SK-MEL-5 (cell line): ENCODE measurements around the gene ANKRD63. TPM values are rescaled to one million over a fixed set of nuclear protein-coding genes. Genes with fewer than 3 reads are reported as not detected.

Experiments used
- DNase-seq: peaks from one replicate; pipeline ENCODE4 v3.0.0-alpha.2; 2016; ENCODE audit warnings: low read depth, low spot score
- in situ Hi-C: cut with HindIII; loops from 2 replicates; pipeline ENCODE4 v1.10.0; 2016; ENCODE audit warnings: low sequenced_read_pairs, high pct_unique_total_duplicates, low pct_unique_long_range_greater_than_20kb
- total RNA-seq: library from RNA; depleted of rRNA; stranded (reverse); fragments of >200 nt; shearing (Covaris generic); gene quantifications from 2 replicates; pipeline ENCODE4 v1.2.3, GENCODE V29; 2014; rRNA removed

The ANKRD63 gene
- total RNA-seq, 1 experiment from 2014 or later: 0.16 TPM

DNA sequence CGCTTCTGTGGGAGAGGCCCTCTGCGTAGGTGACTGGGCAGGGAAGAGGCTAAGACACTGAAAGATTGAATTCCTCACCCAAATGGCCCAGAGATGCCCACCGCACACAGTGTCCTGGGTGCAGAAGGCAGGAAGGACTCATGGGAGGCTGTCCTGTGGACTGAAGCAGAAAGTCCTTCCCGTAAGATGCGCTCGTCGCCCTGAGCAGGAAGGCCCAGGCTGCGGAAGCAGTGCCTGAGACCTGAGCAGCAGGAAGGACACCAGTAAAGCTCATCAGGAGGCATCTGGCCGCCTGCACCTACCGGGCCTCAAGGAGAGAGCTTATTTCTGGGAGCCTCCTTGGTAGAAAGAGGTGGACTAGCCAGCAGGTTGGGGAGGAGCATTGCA is 40.7 kb downstream of the ANKRD63 start:
- in situ Hi-C loops: no loop called here

DNA sequence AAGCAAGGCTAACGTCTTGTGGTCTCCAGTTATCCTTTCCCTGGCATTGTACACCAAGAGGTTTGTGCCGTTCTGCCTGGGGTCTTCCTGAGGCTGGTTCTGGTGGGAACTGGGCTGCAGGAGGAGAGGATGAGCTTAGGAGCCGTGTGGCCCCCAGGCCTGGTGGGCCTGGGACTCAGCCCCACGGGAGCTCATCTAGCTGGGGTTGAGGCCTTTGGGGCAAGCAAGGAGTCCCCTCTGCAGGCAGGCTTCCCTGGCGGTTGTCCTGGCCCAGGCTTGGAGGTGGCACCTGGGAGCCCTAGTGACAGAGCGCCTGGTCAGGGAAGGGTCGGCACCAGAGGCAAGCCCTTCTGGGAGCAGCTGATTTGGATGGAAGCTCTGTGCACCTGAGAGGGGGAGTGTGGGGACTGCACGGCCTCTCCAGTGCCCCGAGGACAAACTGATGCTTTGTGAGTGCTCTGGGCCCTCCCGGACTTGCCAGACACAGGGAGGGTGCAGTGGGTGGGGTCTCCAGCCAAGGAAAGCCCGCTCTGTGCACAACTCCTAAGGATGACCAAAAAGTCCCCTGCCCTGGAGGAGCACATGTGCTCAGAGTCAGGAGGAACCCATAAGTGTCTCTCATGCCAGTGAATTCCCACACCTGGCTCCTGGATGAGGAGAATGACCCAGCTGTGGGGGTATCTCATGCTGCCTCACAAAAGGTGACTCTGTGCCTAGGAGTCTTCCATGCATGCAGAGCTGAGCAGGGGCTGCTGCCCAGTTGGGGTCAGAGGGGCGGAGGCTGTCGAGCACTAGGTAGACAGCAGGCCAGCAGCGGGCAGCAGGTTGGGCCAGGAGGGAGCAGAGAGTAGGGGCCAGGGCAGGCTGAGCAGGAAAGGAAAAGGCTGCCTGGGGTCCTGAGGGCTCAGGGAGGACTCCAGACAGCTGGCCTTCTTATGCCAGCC is 41.3 kb downstream of the ANKRD63 start:
- DNase-seq: no peak
- in situ Hi-C loops: no loop called here

More for the DNA sequence above, 40.7 kb downstream of the ANKRD63 start:
- DNase-seq: no peak

- in situ Hi-C loops: no loop called here
- no peak for DNase-seq
These were observed 42.1 kb downstream of the ANKRD63 start for GRCh38 chr15:40240619-40241221.

DNA sequence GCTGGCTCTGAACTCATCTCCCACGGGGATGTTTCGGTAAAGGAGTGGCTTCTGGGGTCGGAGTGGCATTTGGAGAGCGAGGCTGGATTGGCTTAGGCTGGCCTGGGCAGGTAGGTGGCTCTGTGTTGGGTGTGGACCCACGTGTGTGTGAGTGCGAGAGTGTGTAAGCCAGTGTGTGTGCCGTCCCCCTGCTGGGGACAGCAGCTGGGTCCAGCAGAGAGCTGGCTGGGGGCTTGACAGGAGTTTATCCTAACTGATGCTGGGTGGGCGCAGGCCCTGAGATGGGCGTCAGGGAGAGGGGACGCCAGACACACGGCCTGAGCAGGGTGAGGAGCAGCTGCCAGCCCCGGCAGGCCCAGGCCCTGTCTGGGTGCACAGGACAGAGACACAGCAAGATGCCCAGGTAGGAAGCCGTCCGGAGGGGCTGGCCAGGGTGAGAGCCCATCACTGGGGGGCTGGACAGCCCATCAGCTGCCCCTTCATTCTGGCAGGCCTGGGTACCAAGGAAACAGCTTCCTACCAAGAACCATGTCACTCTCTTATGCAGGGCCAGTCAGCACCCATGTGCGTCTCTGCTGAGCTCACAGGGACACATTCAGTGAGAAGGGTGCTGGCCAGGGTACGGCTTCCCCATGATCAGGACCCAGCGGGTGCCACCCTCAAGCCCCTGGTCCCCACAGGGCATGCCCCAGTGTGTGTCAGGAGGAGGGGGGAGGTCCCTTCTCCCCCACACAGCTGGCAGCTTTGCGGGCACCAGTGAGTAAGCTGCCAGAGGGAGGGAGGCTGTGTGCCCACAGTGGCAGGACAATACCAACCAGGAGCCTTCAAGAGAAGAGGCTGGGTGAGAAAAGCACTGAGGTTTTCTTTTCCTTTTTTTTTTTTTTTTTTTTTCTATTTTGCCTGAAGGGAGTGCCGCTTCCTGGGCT is 42.9 kb downstream of the ANKRD63 start:
- in situ Hi-C loops: no loop called here

GRCh38 chr15:40239404-40239692 is 43.5 kb downstream of the ANKRD63 start:
- in situ Hi-C loops: no loop called here
- DNase-seq: no peak

More for the DNA sequence above, 42.9 kb downstream of the ANKRD63 start:
- no peak for DNase-seq

- no peak for DNase-seq
- in situ Hi-C loops: no loop called here
These were observed 44.1 kb downstream of the ANKRD63 start, which contains the start of gene PAK6 for GRCh38 chr15:40238532-40239403. Gene PAK6 (plus strand): TSS chr15:40239063. CDS start chr15:40264786, 25,723 bp downstream.

- in situ Hi-C loops: no loop called here
- DNase-seq: peak; percentile 19
These were observed 47.5 kb downstream of the ANKRD63 start for GRCh38 chr15:40235201-40235885.

DNA sequence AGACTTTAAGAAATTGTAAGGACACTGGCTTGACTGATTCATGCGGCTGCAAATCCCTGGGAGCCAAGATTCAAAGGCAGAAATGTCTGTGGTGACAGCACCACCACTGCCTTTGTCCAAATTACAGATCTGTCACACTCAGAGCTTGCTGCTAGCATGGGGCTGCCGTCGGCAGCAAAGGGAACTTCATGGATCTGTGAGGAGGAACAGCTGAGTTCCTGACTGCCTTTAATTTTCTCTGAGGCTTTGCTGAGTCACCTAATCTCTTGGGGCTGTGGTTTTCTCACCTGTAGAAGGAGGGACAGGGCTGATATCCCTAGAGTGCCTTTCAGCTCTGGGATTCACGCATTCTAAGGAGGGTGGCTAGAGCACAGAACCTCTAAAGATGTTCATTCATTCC is 48.1 kb downstream of the ANKRD63 start:
- in situ Hi-C loops: no loop called here
- no peak for DNase-seq

DNA sequence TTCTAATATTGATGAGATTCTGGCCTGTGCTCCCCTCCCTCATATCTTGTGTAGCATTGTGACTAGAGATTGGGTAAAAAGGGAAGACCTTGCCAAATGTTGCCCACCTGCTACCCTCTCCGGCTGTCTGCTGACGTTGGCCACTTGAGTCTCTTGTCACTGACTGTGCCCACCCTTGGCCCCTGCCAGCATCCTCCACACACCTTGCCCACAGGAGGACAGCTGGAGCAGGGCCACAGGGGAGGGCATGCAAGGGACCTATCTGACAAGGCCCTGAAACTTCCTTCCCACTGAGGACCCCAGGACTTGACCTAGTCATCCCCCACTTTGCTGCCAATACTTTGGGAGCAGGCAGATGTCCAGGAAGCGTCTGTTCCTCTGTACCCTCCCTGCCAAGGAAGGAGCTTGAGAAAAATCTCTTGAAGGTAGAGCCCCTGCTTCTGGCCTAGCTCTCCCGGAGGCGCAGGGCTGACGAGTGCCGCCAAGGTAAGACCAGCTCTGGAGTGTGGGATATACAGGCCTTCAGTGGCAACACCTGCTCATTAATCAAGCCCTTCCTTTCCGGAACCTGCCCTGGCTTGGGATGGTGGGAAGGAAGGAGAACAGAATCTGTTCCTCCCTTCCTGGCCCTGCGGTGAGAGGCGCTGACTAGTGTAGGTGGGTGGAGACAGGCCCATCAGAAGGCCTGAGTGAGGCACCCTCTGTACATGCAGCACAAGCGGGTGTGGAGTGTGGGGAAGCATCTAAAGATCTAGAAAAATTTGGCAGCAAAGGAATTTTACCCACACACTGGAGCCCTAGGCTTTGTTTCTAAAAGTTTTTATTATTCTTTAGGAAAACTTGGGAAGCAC is 48.9 kb downstream of the ANKRD63 start:
- DNase-seq: no peak
- in situ Hi-C loops: no loop called here

GRCh38 chr15:40232625-40233070 is 50.2 kb downstream of the ANKRD63 start:
- in situ Hi-C loops: no loop called here
- no peak for DNase-seq

Other genes starting within 250 kb of the ANKRD63 start
- 360 and 428 TPM in 2 replicates for gene SRP14, start 243.9 kb downstream of the ANKRD63 start, total RNA-seq
- 6.9 and 7.8 TPM in 2 replicates for gene BMF, start 174.2 kb downstream of the ANKRD63 start, total RNA-seq
- gene BUB1B, start 122.0 kb downstream of the ANKRD63 start, total RNA-seq: 34.6 and 36.9 TPM in 2 replicates
- not detected in 2 replicates for gene PAK6, start 44.0 kb downstream of the ANKRD63 start, total RNA-seq
- 1.9 and 3.2 TPM in 2 replicates for gene PLCB2, start 24.9 kb upstream of the ANKRD63 start, total RNA-seq
- 11.5 and 12.3 TPM in 2 replicates for gene INAFM2, start 40.6 kb upstream of the ANKRD63 start, total RNA-seq
- 5.0 and 5.5 TPM in 2 replicates for gene CCDC9B, start 57.9 kb upstream of the ANKRD63 start, total RNA-seq
- not detected in 2 replicates for gene PHGR1, start 68.0 kb upstream of the ANKRD63 start, total RNA-seq
- gene DISP2, start 75.2 kb upstream of the ANKRD63 start, total RNA-seq: 0.34 and 0.80 TPM in 2 replicates
- 39.7 and 41.8 TPM in 2 replicates for gene KNSTRN, start 99.7 kb upstream of the ANKRD63 start, total RNA-seq
- gene IVD, start 122.7 kb upstream of the ANKRD63 start, total RNA-seq: 16.6 and 23.3 TPM in 2 replicates
- gene BAHD1, start 157.9 kb upstream of the ANKRD63 start, total RNA-seq: 9.1 and 10.7 TPM in 2 replicates
- gene CHST14, start 187.9 kb upstream of the ANKRD63 start, total RNA-seq: 15.5 and 16.4 TPM in 2 replicates